GDM1 (cell line): ENCODE measurements around the gene FAM83B.
"Not testable (repeated sequence)": the region's sequence is repeated elsewhere in the genome, so short reads cannot be mapped to it uniquely, and the experiment has no call there.

Source experiments
- DNase-seq: peaks from one replicate; lab custom pipeline; 2025; lab: John Stamatoyannopoulos, UW

FAM83B gene

GRCh38 chr6:54861905-54862616 lies 15.5 kb downstream of the FAM83B start:
- no peak for DNase-seq

DNA sequence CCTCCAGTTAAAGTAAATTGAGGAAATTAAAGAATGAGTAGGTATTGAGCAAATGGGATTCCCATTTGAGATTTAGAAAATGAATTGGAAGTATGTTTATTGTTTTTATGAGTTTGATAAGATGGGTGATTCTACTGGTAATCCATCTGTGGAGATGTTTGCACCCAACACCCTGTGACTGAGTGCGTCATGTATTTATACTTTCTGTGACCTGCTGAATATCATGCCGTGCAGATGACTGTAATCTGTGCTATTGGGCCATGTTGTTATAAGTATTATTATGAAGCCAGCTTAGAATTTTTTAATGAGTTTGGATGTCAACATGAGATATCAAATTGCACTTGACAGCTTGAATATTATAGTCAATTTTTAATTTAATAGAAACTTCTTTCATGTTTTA lies 17.7 kb downstream of the FAM83B start:
- DNase-seq: no peak

DNA sequence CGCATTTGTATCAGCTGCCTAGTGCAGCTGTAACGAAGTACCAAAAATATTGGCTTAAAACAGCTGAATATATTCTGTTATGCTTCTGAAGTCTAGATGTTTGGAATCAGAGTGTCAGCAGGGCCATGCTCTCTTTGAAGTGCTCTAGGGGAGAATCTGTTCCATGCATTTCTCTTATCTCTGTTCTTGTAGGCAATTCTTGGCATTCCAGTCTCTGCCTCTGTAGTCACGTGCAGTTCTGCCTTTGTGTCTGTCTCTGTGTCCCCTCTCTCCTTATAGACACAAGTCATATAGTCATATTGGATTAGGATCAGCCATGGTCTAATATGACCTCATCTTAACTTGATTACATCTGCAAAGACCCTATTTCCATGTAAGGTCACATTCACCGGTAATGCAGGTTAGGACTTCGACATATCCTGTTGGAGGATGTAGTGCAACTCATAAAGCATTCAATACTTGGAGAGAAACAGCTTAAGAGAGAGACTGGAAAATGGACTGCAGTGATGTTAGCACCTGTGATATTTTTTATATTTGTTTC lies 18.6 kb downstream of the FAM83B start:
- no peak for DNase-seq

GRCh38 chr6:54868556-54868955 lies 22.0 kb downstream of the FAM83B start:
- DNase-seq: no peak

GRCh38 chr6:54873599-54873998 lies 27.0 kb downstream of the FAM83B start:
- no peak for DNase-seq

DNA sequence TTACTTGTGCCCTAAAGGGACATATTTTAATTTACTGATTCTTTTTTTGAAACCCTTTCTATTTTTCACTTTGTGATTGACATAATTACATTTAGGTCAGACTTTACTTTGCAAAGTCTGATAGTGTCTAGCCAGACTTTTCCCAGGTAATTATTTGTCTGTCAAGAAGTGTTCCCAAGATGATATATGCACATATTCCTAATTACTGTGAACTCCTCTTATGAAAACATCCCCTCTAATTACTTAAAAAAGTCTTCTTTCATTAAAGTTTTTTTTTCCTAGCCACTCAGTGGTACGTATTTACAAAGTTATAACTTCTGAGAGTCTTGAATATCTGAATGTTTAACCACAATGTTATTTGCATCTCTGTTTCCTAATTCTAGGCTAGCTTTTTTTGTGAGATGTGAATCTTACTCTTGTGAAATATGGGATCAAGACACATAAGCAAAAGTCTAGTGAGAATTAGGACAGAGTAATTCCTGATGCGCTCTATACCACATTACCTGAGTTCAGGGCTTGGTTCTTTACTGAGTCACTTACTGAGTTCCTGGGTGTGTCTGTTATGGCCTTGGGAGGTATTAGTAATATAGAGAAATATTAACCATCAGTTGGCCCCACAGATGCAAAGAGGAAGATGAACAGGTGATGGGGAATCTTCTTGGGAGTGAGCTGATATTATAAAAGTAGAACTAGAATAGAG lies 27.9 kb downstream of the FAM83B start:
- no peak for DNase-seq

DNA sequence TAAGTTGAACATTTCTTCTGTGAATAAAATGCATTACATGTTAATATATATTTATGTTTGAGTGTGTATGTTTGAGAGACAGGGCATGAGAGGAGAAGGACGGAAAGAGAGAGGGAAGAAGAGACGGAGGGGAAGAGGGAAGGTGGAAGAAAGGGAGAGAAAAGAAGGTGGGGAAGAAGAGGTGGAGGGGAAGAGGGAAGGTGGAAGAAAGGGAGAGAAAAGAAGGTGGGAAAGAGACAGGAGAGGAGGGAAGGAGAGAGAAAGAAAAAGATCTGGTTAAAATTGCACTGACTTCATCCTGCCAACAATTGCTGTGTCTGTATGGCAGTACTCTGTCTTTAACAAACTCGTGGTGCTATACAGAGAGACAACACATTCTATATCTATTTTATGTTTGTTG lies 29.0 kb downstream of the FAM83B start:
- DNase-seq: no peak

DNA sequence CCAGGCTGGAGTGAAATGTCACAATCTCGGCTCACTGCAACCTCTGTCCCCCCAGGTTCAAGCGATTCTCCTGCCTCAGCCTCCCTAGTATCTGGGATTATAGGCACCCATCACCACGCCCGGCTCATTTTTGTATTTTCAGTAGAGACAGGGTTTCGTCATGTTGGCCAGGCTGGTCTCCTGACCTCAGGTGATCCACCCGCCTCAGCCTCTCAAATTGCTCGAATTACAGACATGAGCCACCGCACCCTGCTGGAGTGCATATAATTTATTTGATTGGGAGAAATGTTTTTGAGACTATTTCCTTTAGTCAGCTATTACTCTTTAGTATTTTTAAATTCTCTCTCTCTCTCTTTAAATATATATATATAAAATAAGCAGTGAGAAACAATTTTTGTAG lies 29.8 kb downstream of the FAM83B start:
- DNase-seq: no peak

- DNase-seq: no peak
Measured at GRCh38 chr6:54876871-54877270, 30.3 kb downstream of the FAM83B start.

DNA sequence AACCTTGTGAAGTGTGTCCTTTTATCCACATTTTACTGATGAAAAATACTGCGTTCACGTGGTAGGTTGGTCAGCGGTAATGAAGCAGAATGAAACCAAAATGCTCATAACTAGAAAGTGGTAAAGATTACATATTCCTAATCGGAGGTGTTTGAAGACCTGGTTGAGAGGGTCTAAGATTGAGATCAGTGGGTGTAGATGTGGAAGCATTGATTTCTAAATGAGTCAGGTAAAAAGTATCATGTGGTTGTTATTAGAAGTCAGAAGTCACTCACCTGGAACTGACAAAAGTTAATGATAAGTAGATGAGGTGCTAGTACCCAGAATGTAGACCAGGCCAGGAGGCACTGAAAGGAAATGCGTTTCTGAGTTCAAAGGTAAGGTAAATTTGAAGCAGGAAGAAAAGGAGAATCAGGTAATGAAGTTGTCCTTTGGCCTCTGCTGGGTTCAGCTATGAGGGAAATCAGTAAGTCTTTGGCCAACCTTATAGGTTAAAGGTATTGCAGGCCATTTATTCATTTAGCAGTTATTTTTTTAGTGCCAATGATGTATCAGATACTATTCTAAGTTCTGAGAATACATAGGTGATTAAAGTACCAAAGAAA lies 31.2 kb downstream of the FAM83B start:
- DNase-seq: no peak

DNA sequence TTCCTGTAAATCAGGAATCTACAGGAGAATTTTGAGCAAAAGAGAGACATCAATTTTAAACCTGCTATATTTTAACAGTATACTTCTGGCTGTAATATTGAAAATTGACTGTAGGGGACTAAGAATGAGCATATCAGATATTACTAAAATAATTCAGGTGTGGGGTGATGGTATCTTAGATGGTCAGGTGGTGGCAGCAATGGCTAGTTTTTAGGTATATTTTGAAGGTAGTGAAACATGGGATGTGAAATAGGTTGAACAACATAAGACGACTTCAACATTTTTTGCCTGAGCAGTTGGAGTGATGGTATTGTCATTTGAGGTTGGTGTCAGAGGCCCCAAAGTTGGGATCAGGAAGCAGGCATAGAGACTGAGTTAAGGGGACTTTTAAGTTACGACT lies 32.1 kb downstream of the FAM83B start:
- no peak for DNase-seq

DNA sequence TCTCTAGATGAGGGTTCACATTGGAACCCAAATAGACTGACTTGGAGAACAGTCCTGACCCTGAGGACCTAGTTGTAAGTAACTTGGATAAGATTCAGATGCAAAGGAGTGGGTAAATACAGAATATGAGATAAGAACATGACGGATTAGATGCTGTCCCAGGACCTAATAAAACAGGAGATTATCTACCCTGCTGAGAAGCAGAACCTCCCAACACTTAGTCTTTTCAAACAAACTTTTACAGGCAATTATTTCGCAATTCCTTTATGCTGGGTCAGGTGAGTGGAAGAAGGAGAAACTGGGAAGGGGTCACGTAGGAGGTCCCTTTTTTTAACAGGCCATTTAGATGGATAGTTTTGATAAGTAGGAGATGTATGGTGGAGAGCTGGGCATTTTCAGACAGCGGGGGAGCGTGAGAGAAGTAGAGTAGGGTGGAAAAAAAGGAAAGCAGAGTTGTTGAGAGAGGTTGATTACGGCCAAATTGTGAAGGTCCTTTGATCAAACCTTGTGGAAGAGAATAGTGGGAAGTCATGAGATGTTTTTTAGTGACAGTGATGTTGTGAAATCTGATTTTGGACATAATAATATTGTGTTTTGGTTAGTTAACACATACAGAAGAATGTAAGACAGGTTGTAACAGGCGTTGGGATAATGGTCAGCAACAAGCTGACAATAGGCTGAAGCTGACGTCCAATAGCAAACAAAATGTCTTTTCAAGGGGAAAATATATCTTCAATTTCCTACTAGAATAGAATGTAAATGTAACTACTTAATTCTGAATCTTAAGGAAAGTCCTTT lies 32.8 kb downstream of the FAM83B start:
- no peak for DNase-seq

- DNase-seq: no peak
Measured at GRCh38 chr6:54881067-54881730, 34.6 kb downstream of the FAM83B start.

DNA sequence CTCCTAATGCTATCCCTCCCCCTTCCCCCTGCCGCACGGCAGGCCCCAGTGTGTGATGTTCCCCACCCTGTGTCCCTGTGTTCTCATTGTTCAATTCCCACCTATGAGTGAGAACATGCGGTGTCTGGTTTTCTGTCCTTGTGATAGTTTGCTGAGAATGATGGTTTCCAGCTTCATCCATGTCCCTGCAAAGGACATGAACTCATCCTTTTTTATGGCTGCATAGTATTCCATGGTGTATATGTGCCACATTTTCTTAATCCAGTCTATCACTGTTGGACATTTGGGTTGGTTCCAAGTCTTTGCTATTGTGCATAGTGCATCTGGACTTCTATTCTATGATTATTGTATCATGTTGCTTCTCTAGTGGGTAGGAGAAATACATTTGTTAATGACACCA lies 35.3 kb downstream of the FAM83B start:
- DNase-seq: not testable (repeated sequence)

GRCh38 chr6:54886932-54887584 lies 40.5 kb downstream of the FAM83B start:
- DNase-seq: no peak

- DNase-seq: no peak
Measured at GRCh38 chr6:54891536-54891935, 45.0 kb downstream of the FAM83B start.

DNA sequence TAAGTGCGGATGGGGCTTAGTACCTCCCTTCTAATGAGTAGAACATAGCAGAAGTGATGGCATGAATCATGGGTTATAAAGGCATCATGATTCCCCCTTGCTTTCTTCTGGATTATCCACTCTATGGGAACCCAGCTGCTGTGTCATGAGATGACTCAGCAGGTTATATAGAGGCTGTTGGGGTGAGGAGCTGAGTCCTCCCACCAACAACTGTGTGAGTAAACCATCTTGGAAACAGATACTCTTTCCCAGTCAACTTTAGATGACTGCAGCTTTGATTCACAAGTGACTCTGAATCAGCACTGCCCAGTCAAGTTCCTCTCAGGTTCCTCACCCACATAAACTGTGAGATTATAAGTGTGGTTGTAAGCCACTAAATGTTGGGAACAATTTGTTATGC lies 46.3 kb downstream of the FAM83B start:
- no peak for DNase-seq

- DNase-seq: no peak
Measured at GRCh38 chr6:54893818-54894217, 47.2 kb downstream of the FAM83B start.

DNA sequence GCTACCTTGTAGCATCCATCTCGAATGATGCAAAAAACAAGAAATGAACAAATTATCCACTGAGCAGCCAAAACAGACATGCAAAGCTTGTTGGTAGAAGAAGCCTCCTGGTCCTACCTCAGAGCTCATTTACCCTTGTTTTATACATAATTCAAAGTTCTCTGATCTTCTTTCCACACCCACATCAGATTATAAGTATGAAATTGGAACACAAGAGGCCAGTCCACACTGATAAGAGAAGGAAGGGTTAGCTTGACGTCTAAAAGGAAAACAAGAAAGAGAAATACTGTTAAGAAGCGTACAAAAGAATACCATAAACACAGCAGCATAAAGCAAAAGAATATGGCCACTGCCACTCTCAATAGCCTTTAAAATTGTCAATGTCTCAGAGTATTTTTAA lies 49.7 kb downstream of the FAM83B start:
- no peak for DNase-seq

DNA sequence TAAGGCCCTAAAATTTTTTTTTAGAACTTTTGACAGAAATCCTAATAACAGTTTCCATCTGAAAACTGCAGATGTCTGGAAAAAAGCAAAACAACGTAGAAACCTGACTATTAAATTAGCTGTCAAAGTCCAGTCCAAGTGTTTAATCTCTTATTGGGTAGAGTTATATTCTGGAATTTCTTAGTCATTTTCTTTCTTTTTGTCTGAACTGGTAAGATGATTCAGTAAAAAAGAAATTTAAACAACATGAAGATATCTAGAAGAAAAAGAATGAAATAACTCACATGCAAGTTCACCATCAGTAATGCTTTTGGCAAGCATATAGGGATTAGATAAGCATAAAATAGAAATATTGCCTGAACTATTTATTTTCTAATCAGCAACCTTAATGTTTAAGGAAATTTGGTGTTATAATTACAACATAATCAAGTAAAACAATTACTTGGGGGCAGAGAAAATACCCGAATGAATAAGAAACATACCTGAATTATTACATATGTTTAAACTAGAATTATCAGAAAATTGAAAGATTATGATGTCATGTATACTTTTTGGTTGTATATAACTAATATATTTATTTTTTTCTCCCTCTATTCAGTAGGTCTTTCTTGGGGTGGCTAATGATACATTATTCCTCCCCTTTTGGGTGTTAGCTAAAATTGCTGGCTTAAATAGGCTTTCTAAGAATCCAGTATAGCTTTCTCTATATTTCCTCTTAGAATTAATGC lies 51.1 kb downstream of the FAM83B start:
- DNase-seq: no peak

DNA sequence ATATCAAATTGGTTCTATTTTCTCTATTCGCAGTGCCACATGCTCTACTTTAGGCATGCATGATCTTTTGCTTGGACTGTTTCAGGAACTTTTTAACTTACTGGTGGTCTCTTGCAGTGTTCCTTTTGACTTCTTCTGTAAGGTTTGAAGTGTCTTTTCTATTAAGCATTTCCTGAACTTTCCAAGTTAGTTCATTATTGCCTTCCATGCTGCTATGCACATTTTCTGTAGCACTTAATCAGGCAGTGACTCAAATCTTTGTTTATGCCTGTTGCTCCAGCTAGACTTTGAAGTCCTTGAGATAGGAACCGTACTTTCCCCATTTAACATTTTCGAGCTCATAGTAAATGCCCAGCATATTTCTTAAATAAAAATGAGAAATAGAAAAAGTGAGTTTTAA lies 52.2 kb downstream of the FAM83B start:
- DNase-seq: no peak
